CD4-positive, alpha-beta T cell (primary cell): ENCODE data around the gene DHRSX. TPM values are rescaled to one million over a fixed set of nuclear protein-coding genes. Genes with fewer than 3 reads are reported as not detected.
"Not testable (repeated sequence)": the region's sequence is repeated elsewhere in the genome, so short reads cannot be mapped to it uniquely, and the experiment has no call there.

ENCODE experiments used
- ATAC-seq: fragments of 200-7000 bp; cut with Tn5 transposase; one replicate; pipeline ENCODE4 v1.10.0; 2022; ENCODE audit warnings: mild to moderate bottlenecking; ENCODE audit not compliant: poor library complexity
- CTCF ChIA-PET: fragments of 350-600 bp; sonication (Branson Sonifier 250); formaldehyde crosslinking; loops from one replicate; lab custom pipeline; 2021; ENCODE audit warnings: antibody characterized with exemption, inconsistent platforms; lab: Charles Lee
- POLR2A ChIA-PET: fragments of 350-600 bp; sonication (Branson Sonifier 250); formaldehyde crosslinking; loops from one replicate; lab custom pipeline; 2021; ENCODE audit warnings: antibody characterized with exemption, inconsistent platforms; lab: Charles Lee
- DNase-seq, 14 experiments: peaks; one replicate each; pipeline ENCODE4 v3.0.0-alpha.2; 2013 to 2020; ENCODE audit warnings: mixed read lengths in 2 of 14
- H3K27ac ChIP-seq, 2 donors: one replicate each; pipeline versions ENCODE4 v1.5.1 to v1.7.0; 2013; ENCODE audit warnings: low read length in 2 of 2, low read depth in 1 of 2, mild to moderate bottlenecking in 1 of 2
- H3K27me3 ChIP-seq, 2 experiments: 1 replicate in 1 of 2; 2 replicates in 1 of 2; pipeline versions ENCODE4 v1.6.1 to v1.7.0; 2013; ENCODE audit warnings: low read length in 2 of 2, control low read depth in 1 of 2, mild to moderate bottlenecking in 1 of 2, moderate library complexity in 1 of 2; ENCODE audit not compliant: insufficient read depth in 2 of 2, control insufficient read depth in 1 of 2
- H3K36me3 ChIP-seq: one replicate; pipeline ENCODE4 v1.6.1; 2013; ENCODE audit warnings: low read length, control low read depth; ENCODE audit not compliant: insufficient read depth
- H3K4me1 ChIP-seq: one replicate; pipeline ENCODE4 v1.6.1; 2013; ENCODE audit warnings: low read length, control low read depth; ENCODE audit not compliant: insufficient read depth
- H3K4me3 ChIP-seq: one replicate; pipeline ENCODE4 v1.5.1; 2013; ENCODE audit warnings: mild to moderate bottlenecking, low read length, moderate library complexity
- H3K9me3 ChIP-seq, 2 experiments: 1 replicate in 1 of 2; 2 replicates in 1 of 2; pipeline versions ENCODE4 v1.6.1 to v1.7.0; 2013; ENCODE audit warnings: low read length in 2 of 2, mild to moderate bottlenecking in 2 of 2, control low read depth in 1 of 2, moderate library complexity in 1 of 2; ENCODE audit not compliant: control insufficient read depth in 1 of 2, insufficient read depth in 1 of 2
- H3K27ac Mint-ChIP-seq: one replicate; pipeline ENCODE4 v1.8.0; 2020; ENCODE audit warnings: mixed read lengths
- H3K27me3 Mint-ChIP-seq: one replicate; pipeline ENCODE4 v1.8.0; 2021; ENCODE audit warnings: mixed read lengths
- H3K36me3 Mint-ChIP-seq: one replicate; pipeline ENCODE4 v1.8.0; 2021; ENCODE audit warnings: low read depth, mixed read lengths
- H3K4me1 Mint-ChIP-seq: one replicate; pipeline ENCODE4 v1.8.0; 2021; ENCODE audit warnings: low read depth, mixed read lengths
- H3K4me3 Mint-ChIP-seq: one replicate; pipeline ENCODE4 v1.8.0; 2020; ENCODE audit warnings: mild to moderate bottlenecking, mixed read lengths
- H3K9me3 Mint-ChIP-seq: one replicate; pipeline ENCODE4 v1.8.0; 2020; ENCODE audit warnings: mixed read lengths
- CTCF ChIP-seq: fragments of 200-600 bp; IDR thresholded peaks from one replicate; pipeline ENCODE4 v1.8.0; 2022; ENCODE audit warnings: antibody characterized with exemption, mild to moderate bottlenecking
- intact Hi-C, 2 experiments: fragments of 100-400 bp; cut with DNase I in 1 of 2; cut with micrococcal nuclease in 1 of 2; formaldehyde crosslinking; loops; one replicate each; pipeline versions ENCODE4 v1.15.1 to v1.9.0; 2023 to 2025; cut with DNase I, micrococcal nuclease
- total RNA-seq, 174 experiments: library from RNA in 2 of 174; stranded (reverse) in 2 of 174; gene quantifications; one replicate each; pipeline ENCODE4 v1.2.3 and lab custom pipeline; 2021 to 2026

The DHRSX gene
- total RNA-seq, 2 experiments from 2014 or later: 12.1 to 13.9 TPM

- Histone ChIP-seq H3K36me3 (no peaks in the 10 kb centered on the region), H3K4me1 (no peaks in the 10 kb centered on the region), H3K9me3 (no peaks in the 10 kb centered on the region), H3K4me3 (no peak overlapping the region), H3K27me3 (no peaks in the 10 kb centered on the region), H3K27ac (no peak overlapping the region)
- intact Hi-C loops: no loop called here
- no peak for TF ChIP-seq CTCF
- CTCF ChIA-PET: no interaction called here
- DNase-seq (no peak), ATAC-seq (no peak)
- POLR2A ChIA-PET: no interaction called here
- peaks cover 12% of the 10 kb centered on the region for H3K27me3 Mint-ChIP-seq
- no peak overlapping the region for H3K4me3 Mint-ChIP-seq
- no peaks in the 10 kb centered on the region for H3K36me3 Mint-ChIP-seq
- H3K9me3 Mint-ChIP-seq: no peaks in the 10 kb centered on the region
- H3K27ac Mint-ChIP-seq: no peak overlapping the region
- H3K4me1 Mint-ChIP-seq: peaks cover 6% of the 10 kb centered on the region
Observed at GRCh38 chrX:2520539-2520938, 19.8 kb upstream of the DHRSX start.

- H3K27me3 ChIP-seq, H3K36me3 Mint-ChIP-seq, POLR2A ChIA-PET, DNase-seq, H3K27ac Mint-ChIP-seq, H3K9me3 ChIP-seq, H3K4me3 Mint-ChIP-seq, intact Hi-C loops, H3K27me3 Mint-ChIP-seq, H3K4me1 ChIP-seq, H3K4me1 Mint-ChIP-seq, ATAC-seq, H3K4me3 ChIP-seq, H3K9me3 Mint-ChIP-seq, H3K36me3 ChIP-seq, H3K27ac ChIP-seq, CTCF ChIA-PET: not testable (repeated sequence)
Observed at GRCh38 chrX:2519638-2520037, 18.9 kb upstream of the DHRSX start.

- TF ChIP-seq CTCF: no peak
- Histone ChIP-seq H3K9me3 (no peaks in the 10 kb centered on the region), H3K4me3 (no peak overlapping the region), H3K27ac (no peak overlapping the region), H3K36me3 (no peaks in the 10 kb centered on the region), H3K27me3 (no peaks in the 10 kb centered on the region), H3K4me1 (no peaks in the 10 kb centered on the region)
- intact Hi-C loops: no loop called here
- DNase-seq (no peak), ATAC-seq (no peak)
- Mint-ChIP-seq H3K27ac (no peak overlapping the region), H3K9me3 (no peaks in the 10 kb centered on the region), H3K27me3 (no peaks in the 10 kb centered on the region), H3K36me3 (no peaks in the 10 kb centered on the region), H3K4me1 (peaks cover 6% of the 10 kb centered on the region), H3K4me3 (no peak overlapping the region)
- ChIA-PET CTCF (no interaction called here), POLR2A (no interaction called here)
Observed at GRCh38 chrX:2517055-2517454, 16.3 kb upstream of the DHRSX start.

GRCh38 chrX:2516623-2517022 is 15.8 kb upstream of the DHRSX start:
- no peak for TF ChIP-seq CTCF
- no peak for ATAC-seq
- intact Hi-C loops: no loop called here
- ChIA-PET CTCF (no interaction called here), POLR2A (no interaction called here)
- Histone ChIP-seq H3K9me3 (no peaks in the 10 kb centered on the region), H3K36me3 (no peaks in the 10 kb centered on the region), H3K4me3 (no peak overlapping the region), H3K27me3 (no peaks in the 10 kb centered on the region), H3K4me1 (no peaks in the 10 kb centered on the region), H3K27ac (no peak overlapping the region)
- H3K27ac Mint-ChIP-seq: no peak overlapping the region
- H3K36me3 Mint-ChIP-seq: no peaks in the 10 kb centered on the region
- no peak for DNase-seq
- no peaks in the 10 kb centered on the region for H3K27me3 Mint-ChIP-seq
- no peak overlapping the region for H3K4me3 Mint-ChIP-seq
- peaks cover 6% of the 10 kb centered on the region for H3K4me1 Mint-ChIP-seq
- H3K9me3 Mint-ChIP-seq: no peaks in the 10 kb centered on the region
